Karpas-422 (cell line): ENCODE results near the gene PLCB1. TPM values are rescaled to one million over a fixed set of nuclear protein-coding genes. Genes with fewer than 3 reads are reported as not detected.

Source experiments
- DNase-seq: peaks from one replicate; pipeline ENCODE4 v3.0.0-alpha.2; 2015
- H2AFZ ChIP-seq: fragments of 200-600 bp; sonication (generic); 2 replicates; pipeline ENCODE4 v1.6.1; 2014; ENCODE audit warnings: antibody characterized with exemption, low read length, mixed read lengths
- H3K27ac ChIP-seq: fragments of 200-600 bp; sonication (generic); 2 replicates; pipeline ENCODE4 v1.5.1; 2014; ENCODE audit warnings: mild to moderate bottlenecking, low read length, moderate library complexity
- H3K27me3 ChIP-seq: fragments of 200-600 bp; sonication (generic); 2 replicates; pipeline ENCODE4 v1.6.1; 2014; ENCODE audit warnings: low read length, mixed read lengths
- H3K36me3 ChIP-seq: fragments of 200-600 bp; sonication (generic); 2 replicates; pipeline ENCODE4 v1.6.1; 2014; ENCODE audit warnings: low read length, mixed read lengths; ENCODE audit not compliant: insufficient read depth
- H3K4me1 ChIP-seq: fragments of 200-600 bp; sonication (generic); 2 replicates; pipeline ENCODE4 v1.6.1; 2014; ENCODE audit warnings: mild to moderate bottlenecking, low read length, mixed read lengths
- H3K4me2 ChIP-seq: fragments of 200-600 bp; sonication (generic); 2 replicates; pipeline ENCODE4 v1.6.1; 2014; ENCODE audit warnings: low read length, low read depth, mild to moderate bottlenecking; ENCODE audit not compliant: poor library complexity, severe bottlenecking
- H3K4me3 ChIP-seq: fragments of 200-600 bp; sonication (generic); 2 replicates; pipeline ENCODE4 v1.5.1; 2014; ENCODE audit warnings: mild to moderate bottlenecking, antibody characterized with exemption, low read length, mixed read lengths
- H3K79me2 ChIP-seq: fragments of 200-600 bp; sonication (generic); 2 replicates; pipeline ENCODE4 v1.6.1; 2014; ENCODE audit warnings: mild to moderate bottlenecking, low read length, mixed read lengths
- H3K9ac ChIP-seq: fragments of 200-600 bp; sonication (generic); 2 replicates; pipeline ENCODE4 v1.6.0; 2014; ENCODE audit warnings: low read length
- H3K9me2 ChIP-seq: fragments of 200-600 bp; sonication (generic), shearing (Covaris generic); replicated peaks from 2 replicates; pipeline ENCODE4 v1.6.0; 2014; ENCODE audit warnings: mild to moderate bottlenecking, low read length, moderate library complexity; ENCODE audit not compliant: insufficient read depth
- H3K9me3 ChIP-seq: fragments of 300-700, 200-600 bp; sonication (generic); 2 replicates; pipeline ENCODE4 v1.6.1; 2014; ENCODE audit warnings: low read length, mixed read lengths
- H4K20me1 ChIP-seq: fragments of 200-600 bp; sonication (generic); 2 replicates; pipeline ENCODE4 v1.6.1; 2014; ENCODE audit warnings: mild to moderate bottlenecking, antibody characterized with exemption, low read length, low read depth; ENCODE audit not compliant: insufficient read depth
- total RNA-seq: library from RNA; depleted of rRNA; stranded (reverse); fragments of >200 nt; shearing (Covaris generic); gene quantifications from 2 replicates; pipeline ENCODE4 v1.2.3, GENCODE V29; 2014; ENCODE audit warnings: low replicate concordance

PLCB1 gene
- total RNA-seq, 1 experiment from 2014 or later = 0.82 TPM

DNA sequence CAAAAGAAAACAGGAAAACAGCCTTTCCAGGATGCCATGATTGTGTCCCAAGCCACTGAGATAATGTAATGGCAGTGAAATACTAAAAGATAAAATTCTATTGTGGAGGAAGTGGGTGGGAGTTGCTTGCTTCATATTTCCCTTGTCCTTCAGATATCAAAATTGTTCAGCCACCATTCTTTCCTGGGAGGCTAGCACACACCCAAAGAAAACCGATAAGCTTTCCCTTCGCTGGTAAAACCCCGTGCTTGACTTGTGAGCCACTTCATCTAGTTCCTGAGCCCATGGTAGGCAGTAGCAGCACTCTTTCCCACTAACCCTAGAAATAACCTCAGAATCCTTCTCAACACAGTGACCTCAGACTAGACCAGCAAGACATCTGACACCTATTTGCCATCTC, 579.4 kb downstream of the PLCB1 start:
- Histone ChIP-seq H3K4me1 (no peaks in the 10 kb centered on the region), H3K4me3 (no peak overlapping the region), H4K20me1 (no peaks in the 10 kb centered on the region), H3K9me3 (no peaks in the 10 kb centered on the region), H3K27ac (no peak overlapping the region), H3K27me3 (no peaks in the 10 kb centered on the region), H3K9me2 (no peaks in the 10 kb centered on the region), H3K4me2 (no peak overlapping the region), H2AFZ (no peak overlapping the region), H3K36me3 (no peaks in the 10 kb centered on the region), H3K79me2 (no peaks in the 10 kb centered on the region), H3K9ac (no peak overlapping the region)
- no peak for DNase-seq

DNA sequence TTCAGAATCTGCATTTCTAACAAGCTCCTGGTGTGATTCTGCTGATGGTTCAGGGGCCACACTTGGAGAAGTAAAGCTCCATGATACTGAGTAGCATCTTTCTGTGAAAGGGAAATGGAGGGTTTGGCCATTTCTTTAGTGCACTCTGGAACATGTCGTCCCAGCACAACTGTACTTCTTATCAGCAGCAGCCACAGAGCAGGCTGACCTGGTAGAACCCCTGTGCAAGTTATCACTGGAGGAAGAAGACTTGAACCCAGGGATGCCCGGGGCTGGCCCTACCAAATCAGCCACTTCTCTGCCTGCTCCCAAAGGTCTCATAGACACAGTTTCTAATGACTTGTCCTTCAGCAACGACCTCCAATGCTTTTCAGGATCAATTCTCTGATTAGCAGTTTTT, 582.1 kb downstream of the PLCB1 start:
- Histone ChIP-seq H4K20me1 (no peaks in the 10 kb centered on the region), H3K4me2 (no peak overlapping the region)

DNA sequence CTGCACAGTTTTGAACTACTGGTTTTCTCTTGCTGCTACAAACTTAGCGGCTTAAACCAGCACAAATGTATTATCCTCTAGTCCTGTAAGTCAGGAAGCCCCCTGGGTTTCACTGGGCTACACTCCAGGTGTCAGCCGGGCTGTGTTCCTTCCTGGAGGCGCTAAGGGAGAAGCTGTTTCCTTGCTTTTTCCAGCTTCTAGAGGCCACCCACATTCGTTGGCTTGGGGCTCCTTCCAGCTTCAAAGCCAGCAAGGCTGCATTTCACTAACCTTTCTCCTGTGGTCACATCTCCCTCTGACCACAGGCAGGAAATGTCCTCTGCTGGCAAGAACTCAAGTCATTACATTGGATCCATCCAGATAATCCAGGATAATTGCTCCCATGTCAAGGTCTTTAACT, 586.2 kb downstream of the PLCB1 start:
- no peaks in the 10 kb centered on the region for H3K9me3 ChIP-seq
- no peaks in the 10 kb centered on the region for H3K9me2 ChIP-seq
- H3K79me2 ChIP-seq = no peaks in the 10 kb centered on the region
- no peak overlapping the region for H3K27ac ChIP-seq
- no peak overlapping the region for H2AFZ ChIP-seq
- DNase-seq = no peak
- no peaks in the 10 kb centered on the region for H3K36me3 ChIP-seq
- no peak overlapping the region for H3K4me2 ChIP-seq
- H3K4me3 ChIP-seq = no peak overlapping the region
- H4K20me1 ChIP-seq = no peaks in the 10 kb centered on the region
- no peaks in the 10 kb centered on the region for H3K4me1 ChIP-seq
- no peaks in the 10 kb centered on the region for H3K27me3 ChIP-seq
- no peak overlapping the region for H3K9ac ChIP-seq

More for the DNA sequence above, 582.1 kb downstream of the PLCB1 start:
- no peaks in the 10 kb centered on the region for H3K27me3 ChIP-seq
- no peak overlapping the region for H3K27ac ChIP-seq
- no peaks in the 10 kb centered on the region for H3K4me1 ChIP-seq
- no peaks in the 10 kb centered on the region for H3K79me2 ChIP-seq
- no peak for DNase-seq
- no peaks in the 10 kb centered on the region for H3K9me3 ChIP-seq
- H3K4me3 ChIP-seq = no peak overlapping the region
- H3K36me3 ChIP-seq = no peaks in the 10 kb centered on the region
- H3K9me2 ChIP-seq = no peaks in the 10 kb centered on the region
- no peak overlapping the region for H2AFZ ChIP-seq
- H3K9ac ChIP-seq = no peak overlapping the region

DNA sequence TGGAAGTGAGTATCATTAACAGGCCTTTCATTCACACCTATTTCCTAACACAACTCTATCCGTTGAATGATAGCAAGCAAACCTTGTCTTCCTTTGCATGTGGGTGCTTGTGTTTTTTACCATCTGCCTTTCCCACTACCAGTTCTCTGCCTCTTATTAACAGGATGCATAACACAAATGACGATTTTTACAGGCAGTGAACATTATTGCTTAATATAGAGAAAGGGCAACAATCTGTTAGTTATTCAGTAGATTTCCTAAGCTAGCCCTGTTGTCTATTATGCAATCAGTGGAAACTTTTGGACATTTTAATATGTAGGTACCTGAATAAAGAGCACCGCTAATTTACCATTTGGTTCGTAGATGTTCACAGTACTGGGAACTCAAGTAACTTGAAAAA, 588.0 kb downstream of the PLCB1 start:
- no peak overlapping the region for H3K27ac ChIP-seq
- H4K20me1 ChIP-seq = no peaks in the 10 kb centered on the region
- H3K36me3 ChIP-seq = no peaks in the 10 kb centered on the region
- H3K9ac ChIP-seq = no peak overlapping the region
- no peaks in the 10 kb centered on the region for H3K9me2 ChIP-seq
- no peak for DNase-seq
- H3K27me3 ChIP-seq = no peaks in the 10 kb centered on the region
- no peak overlapping the region for H2AFZ ChIP-seq
- no peaks in the 10 kb centered on the region for H3K4me1 ChIP-seq
- no peak overlapping the region for H3K4me3 ChIP-seq
- H3K4me2 ChIP-seq = no peak overlapping the region
- no peaks in the 10 kb centered on the region for H3K9me3 ChIP-seq
- H3K79me2 ChIP-seq = no peaks in the 10 kb centered on the region

DNA sequence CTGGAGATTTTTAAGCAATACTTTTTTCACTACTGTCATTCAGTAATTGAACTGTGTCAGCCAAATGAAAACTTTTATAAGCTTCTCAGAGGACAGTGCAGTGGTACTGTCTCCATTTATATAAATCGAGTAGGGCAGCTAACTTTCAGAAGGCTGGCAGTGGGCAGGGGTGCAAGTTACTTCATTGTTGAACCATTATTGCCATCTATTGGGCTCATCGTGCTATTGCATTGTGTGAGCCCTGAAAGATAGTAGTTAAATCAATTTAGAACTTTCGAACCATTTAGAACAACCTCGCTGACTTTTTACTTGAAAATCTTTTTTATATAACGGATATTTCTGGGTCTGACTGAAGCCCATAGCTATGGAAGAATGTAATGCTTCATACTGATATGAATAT, 589.0 kb downstream of the PLCB1 start:
- H3K9ac ChIP-seq = no peak overlapping the region
- H3K4me2 ChIP-seq = no peak overlapping the region
- no peaks in the 10 kb centered on the region for H3K36me3 ChIP-seq
- H3K27ac ChIP-seq = no peak overlapping the region
- H3K27me3 ChIP-seq = no peaks in the 10 kb centered on the region
- H2AFZ ChIP-seq = no peak overlapping the region
- DNase-seq = peak; percentile 81
- H3K4me3 ChIP-seq = no peak overlapping the region
- no peaks in the 10 kb centered on the region for H3K4me1 ChIP-seq
- H3K9me3 ChIP-seq = no peaks in the 10 kb centered on the region
- no peaks in the 10 kb centered on the region for H3K9me2 ChIP-seq
- no peaks in the 10 kb centered on the region for H4K20me1 ChIP-seq
- no peaks in the 10 kb centered on the region for H3K79me2 ChIP-seq

DNA sequence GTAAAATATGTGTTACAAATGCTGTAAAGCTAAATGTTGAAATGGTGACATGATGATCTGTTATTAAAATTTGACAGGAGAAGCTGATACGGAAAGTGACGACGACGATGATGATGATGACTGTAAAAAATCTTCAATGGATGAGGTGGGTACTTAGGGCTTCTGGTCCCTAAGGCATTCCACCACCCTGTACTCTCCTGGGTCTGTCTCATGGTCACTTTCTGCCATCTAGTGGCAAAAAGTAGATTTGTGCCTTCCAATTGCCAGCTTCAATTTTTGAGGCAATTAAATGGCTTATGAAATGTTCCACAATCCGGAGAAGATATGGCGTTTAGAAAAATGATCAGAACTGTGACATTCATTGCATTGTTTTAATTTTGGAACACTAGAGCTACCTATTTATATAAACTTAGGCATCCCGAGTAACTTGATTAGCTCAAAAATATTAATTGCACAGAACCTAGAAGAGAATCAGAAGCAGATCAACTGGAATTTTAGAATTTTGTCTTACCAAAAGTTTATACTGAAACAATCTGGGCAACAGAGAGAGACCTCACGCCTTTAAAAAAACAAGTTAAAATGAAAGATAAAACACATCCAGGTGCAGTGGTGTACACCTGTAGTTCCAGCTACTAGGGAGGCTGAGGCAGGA, 590.3 kb downstream of the PLCB1 start:
- DNase-seq = peak; percentile 81

DNA sequence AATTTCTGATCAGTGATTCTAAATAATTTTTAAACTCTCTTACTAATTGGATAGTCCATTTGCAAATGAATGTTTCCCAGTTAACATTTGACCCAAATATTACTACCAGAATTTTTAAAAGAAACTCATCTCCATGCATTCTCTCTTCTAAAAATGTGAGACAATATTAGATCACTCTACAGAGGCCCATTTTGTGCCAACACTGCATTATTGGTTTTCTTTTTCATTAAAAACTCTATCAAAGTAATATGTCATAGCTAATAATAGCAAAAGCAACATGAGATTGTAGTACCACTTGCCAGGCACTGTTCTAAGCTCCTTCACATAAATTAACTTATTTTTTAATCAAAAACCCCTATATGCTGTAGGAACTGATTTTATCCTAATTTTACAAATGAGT, 591.2 kb downstream of the PLCB1 start:
- Histone ChIP-seq H3K9me2 (no peaks in the 10 kb centered on the region), H3K27me3 (no peaks in the 10 kb centered on the region), H3K4me2 (no peak overlapping the region), H2AFZ (no peak overlapping the region), H3K36me3 (no peaks in the 10 kb centered on the region), H3K4me3 (no peak overlapping the region), H3K9me3 (no peaks in the 10 kb centered on the region), H3K9ac (no peak overlapping the region), H3K27ac (no peak overlapping the region), H4K20me1 (no peaks in the 10 kb centered on the region), H3K4me1 (no peaks in the 10 kb centered on the region), H3K79me2 (no peaks in the 10 kb centered on the region)
- DNase-seq = no peak

More for the DNA sequence above, 590.3 kb downstream of the PLCB1 start:
- Histone ChIP-seq H3K9me2 (no peaks in the 10 kb centered on the region), H3K9ac (no peak overlapping the region), H4K20me1 (no peaks in the 10 kb centered on the region), H3K4me2 (no peak overlapping the region), H2AFZ (no peak overlapping the region), H3K4me1 (no peaks in the 10 kb centered on the region), H3K27me3 (no peaks in the 10 kb centered on the region), H3K27ac (no peak overlapping the region), H3K9me3 (no peaks in the 10 kb centered on the region), H3K4me3 (no peak overlapping the region), H3K79me2 (no peaks in the 10 kb centered on the region), H3K36me3 (no peaks in the 10 kb centered on the region)

DNA sequence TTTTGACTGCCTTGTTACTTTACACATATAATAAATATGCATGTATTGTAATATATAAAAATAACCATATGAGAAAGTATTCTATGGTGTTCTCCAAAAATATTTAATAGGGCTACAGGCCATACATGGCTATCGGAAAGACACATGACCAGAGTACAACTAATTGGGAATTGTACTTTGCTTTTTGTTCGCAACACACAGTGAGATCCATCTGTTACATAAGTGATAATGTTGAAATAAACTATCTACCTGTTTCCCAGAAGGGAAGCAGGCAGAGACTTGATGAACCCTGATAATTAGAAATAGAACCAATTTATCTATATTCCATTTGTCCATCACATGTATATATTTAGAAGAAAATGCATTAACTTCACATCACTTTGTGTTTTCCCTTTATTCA, 592.8 kb downstream of the PLCB1 start:
- Histone ChIP-seq H3K9ac (no peak overlapping the region), H2AFZ (no peak overlapping the region), H3K9me2 (no peaks in the 10 kb centered on the region), H3K4me2 (no peak overlapping the region), H3K4me1 (no peaks in the 10 kb centered on the region), H3K79me2 (no peaks in the 10 kb centered on the region), H3K4me3 (no peak overlapping the region), H4K20me1 (no peaks in the 10 kb centered on the region), H3K36me3 (no peaks in the 10 kb centered on the region), H3K27me3 (no peaks in the 10 kb centered on the region), H3K27ac (no peak overlapping the region), H3K9me3 (no peaks in the 10 kb centered on the region)
- DNase-seq = no peak

DNA sequence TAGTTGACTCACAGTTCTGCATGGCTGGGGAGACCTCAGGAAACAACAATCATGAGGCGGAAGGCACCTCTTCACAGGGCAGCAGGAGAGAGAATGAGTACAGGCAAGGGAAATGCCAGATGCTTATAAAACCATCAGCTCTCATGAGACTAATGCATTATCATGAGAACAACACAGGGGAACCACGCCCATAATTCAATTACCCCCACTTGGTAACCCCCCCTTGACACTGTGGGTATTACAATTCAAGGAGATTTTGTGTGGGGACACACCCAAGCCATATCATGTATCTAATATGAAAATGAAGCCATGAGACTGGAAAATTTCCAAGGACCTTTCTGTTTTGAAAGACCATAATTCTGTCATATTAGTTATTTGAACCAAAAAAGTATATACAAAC, 594.4 kb downstream of the PLCB1 start:
- no peak overlapping the region for H3K9ac ChIP-seq
- H3K4me2 ChIP-seq = no peak overlapping the region
- no peak overlapping the region for H3K4me3 ChIP-seq
- H2AFZ ChIP-seq = no peak overlapping the region
- H4K20me1 ChIP-seq = no peaks in the 10 kb centered on the region
- H3K9me2 ChIP-seq = no peaks in the 10 kb centered on the region
- H3K36me3 ChIP-seq = no peaks in the 10 kb centered on the region
- H3K4me1 ChIP-seq = no peaks in the 10 kb centered on the region
- no peak for DNase-seq
- no peaks in the 10 kb centered on the region for H3K27me3 ChIP-seq
- H3K79me2 ChIP-seq = no peaks in the 10 kb centered on the region
- H3K27ac ChIP-seq = no peak overlapping the region
- H3K9me3 ChIP-seq = no peaks in the 10 kb centered on the region
